Stimulated activated CD8-positive, alpha-beta memory T cell treated with anti-CD3 and anti-CD28 coated beads, Interleukin-15, amount 100 ng/mL, for 1 hour (primary cell): ENCODE data around the gene FUT1.
"Not testable (repeated sequence)": the region's sequence is repeated elsewhere in the genome, so short reads cannot be mapped to it uniquely, and the experiment has no call there.

ENCODE experiments used
- DNase-seq: peaks from one replicate; pipeline ENCODE4 v3.0.0-alpha.2; 2020; ENCODE audit warnings: low read depth

FUT1 gene

DNA sequence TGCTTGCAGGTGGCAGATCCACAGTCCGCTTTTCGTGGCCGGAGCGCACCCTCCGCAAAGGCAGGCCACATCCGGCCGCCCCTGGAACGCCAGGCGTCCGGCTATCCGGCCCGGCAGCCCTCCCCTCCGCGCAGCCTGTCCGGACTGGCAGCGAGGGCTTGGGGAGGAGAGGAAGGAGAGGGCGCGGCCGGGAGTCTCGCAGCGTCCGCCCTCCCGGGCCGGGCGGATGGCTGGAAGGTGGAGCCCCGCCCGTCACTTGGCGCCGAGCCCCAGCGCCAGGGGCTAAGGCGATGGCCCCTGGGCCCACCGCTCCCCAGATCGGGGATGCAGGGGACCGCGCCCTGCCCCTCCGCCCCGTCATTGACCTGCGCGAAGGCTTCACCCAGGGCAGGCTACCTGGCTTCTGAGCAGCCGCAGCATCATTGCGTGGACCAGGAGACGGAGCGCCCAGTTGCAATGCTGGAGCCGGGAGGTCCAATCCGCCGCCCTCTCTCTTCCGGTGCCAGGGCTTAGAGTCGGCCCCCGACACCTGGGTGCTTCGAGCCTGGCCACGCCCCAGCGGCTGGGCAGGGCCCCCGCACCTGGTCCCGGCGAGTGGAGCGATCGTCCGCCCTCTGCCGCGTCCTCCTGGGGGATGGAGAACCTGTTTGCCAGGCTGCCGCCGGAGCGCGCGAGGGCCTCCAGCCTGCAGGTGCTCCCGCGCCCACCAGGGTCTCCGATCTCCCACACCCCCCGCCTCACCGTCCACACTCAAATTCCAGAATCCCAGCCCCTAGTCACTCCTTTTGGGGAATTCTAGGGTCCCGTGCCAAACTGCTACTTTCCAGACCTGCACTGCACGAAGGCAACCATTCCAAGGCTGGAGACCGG, at the start of gene FUT1:
Gene FUT1, minus strand, starts transcription at position 146 of the 870 bp plus-strand sequence. CDS start 1,360 bp downstream, outside the sequence.
- no peak for DNase-seq

DNA sequence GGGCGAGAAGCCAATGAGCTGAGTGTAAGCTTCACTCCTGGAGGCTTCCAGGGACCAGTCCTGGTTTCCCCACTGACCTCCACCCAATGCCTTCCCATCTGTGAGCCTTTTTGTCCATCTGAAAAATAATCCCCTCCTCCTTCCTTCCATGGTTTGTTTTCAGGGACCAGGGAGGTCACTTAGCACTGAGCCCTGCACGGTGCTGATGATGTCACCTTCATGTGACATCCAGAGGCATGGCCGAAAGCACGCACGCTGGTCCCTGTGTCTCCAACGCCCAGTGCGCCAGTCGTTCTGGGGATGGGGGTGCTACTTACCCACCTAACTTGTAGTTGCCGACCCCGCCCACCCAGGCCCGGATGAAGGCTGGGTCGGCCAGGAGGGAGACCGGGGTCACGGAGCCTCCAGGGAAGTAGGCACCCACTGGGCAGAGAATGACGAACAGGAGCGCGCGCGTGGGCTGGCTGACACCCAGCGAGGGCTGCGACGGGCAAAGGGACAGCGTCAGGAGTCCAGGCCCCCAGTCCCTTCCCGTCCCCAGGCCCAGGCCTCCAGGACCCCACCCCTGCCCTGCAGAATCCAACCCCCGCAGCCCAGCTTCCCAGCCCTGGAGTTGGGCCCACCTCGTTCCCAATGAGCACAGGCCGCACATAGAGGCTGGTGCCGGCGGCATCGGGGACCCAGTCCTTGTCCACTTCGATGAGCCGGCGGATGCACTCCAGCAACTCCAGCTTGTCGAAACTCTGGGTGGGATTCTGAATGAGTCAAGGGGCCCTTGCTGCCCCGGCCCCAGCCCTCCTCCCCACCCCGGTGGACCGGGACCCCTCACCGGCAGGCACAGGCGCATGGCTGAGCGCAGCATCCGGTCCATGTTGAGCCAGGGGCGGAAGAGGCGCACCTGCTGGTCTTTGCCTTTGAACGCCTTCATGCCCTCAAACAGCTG, 47.2 kb upstream of the FUT1 start:
- DNase-seq = no peak

DNA sequence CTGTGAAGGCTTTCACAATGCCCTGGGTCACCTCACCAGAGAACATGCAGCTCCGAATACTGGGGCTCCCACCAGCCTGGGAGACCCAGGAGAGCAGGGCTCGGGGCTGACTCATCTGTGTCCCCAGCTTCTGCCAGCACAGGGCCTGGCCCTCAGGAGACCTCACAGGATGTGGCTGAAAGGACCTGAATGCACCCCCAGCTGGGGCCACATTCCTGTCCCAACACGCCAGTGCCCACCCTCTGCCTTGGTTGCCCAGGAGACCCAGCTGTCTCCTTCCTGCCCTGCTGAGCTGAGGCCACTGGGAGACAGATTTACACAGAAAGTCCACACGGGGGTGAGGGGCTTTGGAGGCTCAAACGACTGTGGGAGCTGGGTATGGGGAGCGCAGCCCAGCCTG, 46.5 kb upstream of the FUT1 start:
- DNase-seq = no peak

DNA sequence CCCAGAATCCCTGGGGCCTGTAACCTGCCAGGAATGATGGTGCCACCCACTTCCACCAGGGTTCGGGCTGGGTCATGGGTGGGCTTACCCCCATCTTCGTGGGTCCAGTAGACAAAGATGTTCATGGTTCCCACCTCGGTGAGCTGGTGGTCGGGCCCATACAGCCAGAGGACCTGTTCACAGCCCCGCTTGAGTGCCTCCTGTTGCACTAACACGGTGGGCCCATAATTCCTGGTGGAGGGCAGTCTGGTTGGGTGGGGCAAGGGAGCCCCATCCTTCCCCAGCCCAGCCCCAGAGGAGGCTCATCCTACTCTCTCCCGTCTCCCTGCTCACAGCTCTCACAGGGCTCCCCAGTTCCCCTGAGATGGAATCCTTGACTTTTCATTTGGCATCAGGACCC, 44.7 kb upstream of the FUT1 start:
- no peak for DNase-seq

DNA sequence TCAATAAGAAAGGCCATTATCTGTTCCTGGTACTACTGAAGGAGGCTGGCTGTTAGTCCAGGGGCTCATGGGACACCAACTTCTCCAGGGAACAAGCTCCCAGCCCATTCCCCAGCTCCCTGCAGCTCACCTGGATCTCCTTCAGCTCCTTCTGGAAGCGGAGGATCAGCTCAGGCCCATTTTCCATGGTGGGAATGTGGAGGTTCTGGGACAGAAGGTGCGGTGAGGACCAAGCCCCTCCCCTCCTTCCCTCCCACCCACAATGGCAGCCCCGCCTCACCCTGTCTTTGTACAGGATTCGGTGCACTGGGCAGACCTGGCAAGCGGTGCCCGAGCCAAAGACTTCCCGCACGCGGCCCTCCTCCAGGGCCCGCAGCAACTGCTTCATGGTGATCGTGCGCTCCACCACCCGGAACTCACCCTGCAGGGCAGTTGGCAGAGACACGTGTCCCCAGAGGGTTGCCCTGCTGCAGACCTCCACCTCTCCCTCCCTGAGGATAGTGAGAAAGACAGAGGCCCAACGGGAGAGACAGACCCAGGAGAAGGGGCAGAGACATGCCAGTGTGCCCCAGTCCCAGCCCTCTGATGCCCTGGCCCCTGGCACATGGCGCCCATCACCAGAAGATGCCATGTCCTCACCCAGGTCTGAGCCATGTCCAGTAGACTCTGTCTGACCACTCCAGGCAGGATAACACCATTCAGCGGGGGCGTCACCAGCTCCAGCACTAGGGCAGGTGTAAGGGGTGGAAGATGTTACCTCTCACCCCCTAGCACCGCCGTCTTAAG, 44.0 kb upstream of the FUT1 start:
- DNase-seq = no peak

DNA sequence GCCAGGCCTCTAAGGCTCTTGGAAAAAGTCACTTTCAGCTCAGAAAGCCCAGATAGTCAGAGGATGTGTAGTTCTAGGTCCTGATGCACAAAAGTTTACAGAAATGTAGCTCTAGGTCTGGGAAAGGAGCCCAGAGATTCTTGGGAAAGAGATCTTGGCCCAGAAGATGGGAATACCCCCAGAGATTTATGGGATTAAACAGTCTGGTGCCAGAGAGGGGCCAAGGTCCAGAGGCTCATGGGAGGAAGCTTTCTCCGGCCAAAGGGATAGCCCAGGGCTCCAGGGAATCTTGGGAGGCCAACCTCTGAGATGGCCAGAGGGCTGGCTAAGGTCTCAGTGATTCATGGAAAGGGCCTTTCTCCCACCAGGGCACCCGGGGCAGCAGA, 43.2 kb upstream of the FUT1 start:
- no peak for DNase-seq

DNA sequence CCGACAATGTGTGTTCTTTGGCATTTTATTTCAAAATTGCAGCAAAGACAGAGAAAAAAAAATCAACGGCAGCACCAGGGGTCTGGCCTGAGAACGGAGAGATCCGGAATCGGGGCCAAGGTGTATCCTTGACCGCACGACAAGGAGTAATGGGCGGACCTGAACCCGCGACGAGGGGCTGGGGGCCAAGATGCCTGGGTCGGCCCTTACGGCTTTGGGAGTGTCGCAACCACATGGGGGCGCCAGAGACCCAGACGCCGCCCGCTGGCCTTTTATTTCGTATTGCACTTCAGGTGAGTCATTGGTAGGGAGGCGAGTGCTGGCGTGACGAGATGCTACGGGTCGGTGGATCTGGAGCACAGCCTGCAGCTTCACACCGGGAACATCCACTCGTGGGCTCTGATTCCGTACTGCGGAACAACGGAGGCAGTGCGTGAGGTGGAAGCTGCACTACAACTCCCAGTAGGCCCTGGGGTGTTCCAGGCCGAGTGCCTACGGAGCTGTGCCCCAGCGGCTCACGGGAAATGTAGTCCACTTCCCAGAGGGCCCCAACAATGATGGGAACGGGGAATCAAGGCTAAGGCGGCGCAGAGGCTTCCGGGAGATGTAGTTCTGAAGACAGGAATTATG, 42.7 kb upstream of the FUT1 start:
- DNase-seq = peak; percentile 68

DNA sequence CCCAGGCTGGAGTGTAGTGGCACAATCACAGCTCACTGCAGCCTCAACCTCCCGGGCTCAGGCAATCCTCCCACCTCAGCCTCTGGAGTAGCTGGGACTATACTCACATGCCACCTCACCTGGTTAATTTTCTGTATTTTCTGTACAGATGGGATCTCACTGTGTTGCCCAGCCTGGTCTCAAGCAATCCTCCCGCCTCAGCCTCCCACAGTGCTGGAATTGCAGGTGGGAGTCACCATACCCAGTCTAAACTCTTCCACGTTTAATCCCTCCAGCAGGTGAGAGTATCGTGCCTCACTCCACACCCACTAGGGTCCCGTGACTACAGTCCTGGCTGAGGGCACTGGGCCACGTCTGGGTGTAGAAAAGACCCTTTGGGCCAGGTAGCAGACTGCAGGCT, 41.9 kb upstream of the FUT1 start:
- DNase-seq = no peak

DNA sequence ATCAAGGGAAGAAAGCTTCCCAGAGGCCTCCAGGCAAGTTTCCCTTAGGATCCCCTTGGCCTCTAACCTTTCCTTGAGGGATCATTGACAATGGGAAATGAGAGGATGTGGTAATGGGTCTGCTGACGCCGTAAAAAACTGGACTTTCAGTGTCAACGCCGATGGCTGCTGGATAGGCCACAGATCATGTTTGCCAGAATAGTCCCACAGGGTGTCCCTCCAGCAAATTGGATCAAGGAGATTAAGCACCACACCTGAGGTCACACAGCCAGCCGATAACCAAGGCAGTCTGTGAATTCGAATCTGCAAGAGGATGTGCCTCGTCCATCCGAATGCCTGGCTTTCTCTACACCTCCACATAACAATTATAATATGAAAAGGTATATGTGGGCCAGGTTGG, 40.8 kb upstream of the FUT1 start:
- no peak for DNase-seq

DNA sequence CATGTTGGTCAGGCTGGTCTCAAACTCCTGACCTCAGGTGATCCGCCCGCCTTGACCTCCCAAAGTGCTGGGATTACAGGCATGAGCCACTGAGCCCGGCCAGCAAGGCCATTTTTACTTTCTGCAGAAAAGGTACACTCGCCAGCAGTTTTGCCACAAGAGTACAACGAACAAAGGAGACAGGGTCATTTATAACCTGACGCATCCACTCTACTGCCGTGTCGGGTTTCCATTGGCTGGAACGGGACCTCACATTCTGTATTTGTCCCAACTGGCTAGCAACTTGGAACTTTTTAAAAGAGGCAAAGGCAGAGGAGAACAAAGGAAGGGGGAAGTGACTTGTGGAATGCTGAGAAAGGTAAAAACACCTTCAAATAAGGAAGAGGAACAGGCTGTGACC, 34.9 kb upstream of the FUT1 start:
- not testable (repeated sequence) for DNase-seq

DNA sequence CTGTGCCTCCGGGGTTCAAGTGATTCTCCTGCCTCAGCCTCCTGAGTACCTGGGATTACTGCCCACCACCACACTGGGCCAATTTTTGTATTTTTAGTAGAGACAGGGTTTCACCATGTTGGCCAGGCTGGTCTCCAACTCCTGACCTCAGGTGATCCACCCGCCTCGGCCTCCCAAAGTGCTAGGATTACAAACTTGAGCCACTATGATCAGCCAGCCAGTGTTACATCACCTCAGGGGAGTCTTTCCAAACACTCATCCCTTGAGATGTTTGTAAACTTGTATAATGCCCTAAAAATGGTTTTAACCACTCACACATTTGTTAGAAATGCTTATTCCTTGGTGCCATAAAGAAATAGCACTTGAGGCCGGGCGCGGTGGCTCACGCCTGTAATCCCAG, 34.0 kb upstream of the FUT1 start:
- DNase-seq = not testable (repeated sequence)

DNA sequence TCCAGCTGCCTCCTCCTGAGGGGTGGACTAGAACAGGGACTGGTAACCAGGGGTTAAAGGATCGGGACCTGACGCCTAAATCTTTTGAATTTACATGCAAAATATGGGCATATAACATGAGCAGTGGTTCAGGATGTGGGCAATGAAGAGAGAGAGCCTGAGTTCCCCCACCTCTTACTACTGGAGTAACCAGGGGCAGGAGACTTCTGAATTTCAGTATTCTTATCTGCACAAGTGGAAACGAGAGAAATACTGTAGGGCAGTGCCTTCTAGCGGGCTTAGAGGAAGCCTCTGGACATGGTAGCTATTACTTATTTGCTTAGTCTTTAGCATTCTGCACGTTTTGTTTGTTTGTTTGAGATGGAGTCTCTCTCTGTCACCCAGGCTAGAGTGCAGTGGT, 32.1 kb upstream of the FUT1 start:
- no peak for DNase-seq

DNA sequence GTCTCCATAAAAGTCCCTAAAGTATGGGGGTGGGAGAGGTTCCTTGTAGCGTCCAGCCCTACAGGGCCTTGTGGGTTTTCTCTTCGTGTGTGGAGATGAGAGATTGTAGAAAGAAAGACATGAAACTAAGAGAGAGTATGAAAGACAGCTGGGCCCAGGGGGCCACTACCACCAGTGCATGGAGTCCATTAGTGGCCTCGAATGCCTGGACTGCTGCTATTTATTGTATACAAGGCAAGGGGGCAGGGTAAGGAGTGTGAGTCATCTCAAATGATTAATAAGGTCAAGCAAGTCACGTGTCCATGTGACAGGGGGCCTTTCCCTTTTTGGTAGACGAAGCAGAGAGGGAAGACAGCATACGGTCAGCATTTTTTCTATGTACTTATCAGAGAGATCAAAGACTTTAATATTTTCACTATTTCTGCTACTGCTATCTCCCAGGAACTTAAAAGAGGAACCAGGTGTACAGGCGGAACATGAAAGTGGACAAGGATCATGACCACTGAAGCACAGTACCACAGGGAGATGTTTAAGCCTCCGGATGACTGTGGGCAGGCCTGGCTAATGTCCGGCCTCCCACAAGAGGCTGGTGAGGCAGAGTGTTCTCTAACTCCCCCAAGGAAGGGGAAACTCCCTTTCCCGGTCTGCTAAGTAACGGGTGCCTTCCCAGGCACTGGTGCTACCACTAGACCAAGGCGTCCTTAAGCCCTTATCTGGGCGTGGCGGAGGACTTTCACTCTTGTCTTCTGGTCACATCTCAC, 28.4 kb upstream of the FUT1 start:
- no peak for DNase-seq

DNA sequence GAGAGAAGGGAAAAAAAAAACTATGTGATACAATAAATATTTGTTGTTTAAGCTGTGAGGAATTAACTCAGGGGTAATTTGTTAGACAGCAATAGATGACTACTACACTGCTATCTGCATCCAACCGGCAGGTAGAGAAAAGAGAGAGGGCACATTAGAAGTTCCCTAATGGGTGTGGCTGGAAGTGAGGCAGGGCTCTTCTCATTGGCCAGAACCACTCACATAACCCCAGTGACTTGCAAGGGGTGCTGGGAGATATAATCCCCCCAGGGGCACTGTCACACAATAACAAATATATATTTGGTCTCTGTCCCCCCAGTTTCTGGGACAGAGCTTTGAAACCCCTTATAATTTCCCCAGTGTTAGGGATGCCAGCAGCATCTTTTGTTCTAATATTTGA, 27.2 kb upstream of the FUT1 start:
- no peak for DNase-seq

DNA sequence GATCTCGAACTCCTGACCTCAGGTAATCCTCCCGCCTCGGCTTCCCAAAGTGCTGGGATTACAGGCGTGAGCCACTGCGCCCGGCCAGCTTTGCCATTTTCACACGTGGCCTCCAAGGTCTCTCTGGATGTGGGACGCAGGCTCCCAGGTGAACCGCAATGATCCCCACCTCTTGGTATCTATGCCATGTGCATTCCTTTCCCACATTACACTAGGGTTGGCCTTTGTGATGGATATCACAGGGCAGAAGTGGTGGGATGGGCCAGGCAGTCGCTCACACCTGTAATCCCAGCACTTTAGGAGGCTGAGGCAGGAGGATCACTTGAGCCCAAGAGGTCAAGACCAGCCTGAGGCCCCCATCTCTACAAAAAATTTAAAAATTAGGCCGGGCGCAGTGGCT, 25.3 kb upstream of the FUT1 start:
- no peak for DNase-seq

DNA sequence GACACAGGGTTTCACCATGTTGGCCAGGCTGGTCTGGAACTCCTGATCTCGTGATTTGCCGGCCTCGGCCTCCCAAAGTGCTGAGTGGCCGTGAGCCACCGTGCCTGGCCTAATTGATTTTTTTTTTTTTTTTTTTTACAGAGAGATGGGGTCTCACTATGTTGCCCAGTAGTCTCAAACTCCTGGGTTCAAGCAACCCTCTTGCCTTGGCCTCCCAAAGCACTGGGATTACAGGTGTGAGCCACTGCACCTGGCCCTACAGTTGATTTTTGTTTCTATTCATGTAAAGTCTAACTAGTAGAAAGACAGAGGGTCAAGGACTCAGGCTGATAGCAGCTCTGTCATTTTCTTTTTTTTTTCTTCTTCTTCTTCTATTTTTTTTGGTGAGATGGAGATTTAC, 24.7 kb upstream of the FUT1 start:
- no peak for DNase-seq

DNA sequence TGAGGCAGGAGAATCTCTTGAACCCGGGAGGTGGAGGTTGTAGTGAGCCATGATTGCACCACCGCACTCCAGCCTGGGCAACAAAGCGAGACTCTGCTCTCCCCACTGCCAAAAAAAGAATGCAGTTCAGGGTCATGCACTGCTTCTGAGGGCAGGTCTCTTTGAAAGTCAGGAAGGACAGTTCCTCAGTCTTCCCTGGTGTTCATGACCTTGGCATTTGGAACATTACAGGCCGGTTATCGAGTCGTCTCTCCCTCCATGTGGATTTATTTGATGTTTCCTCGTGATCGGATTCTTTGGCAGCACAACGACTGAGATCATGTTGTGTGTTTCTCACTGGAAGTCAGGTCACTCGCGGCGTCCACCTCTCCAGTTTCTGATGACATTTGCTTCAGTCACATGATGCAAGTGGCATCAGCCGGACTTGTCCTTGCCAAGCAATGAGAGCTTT, 20.1 kb upstream of the FUT1 start:
- no peak for DNase-seq

DNA sequence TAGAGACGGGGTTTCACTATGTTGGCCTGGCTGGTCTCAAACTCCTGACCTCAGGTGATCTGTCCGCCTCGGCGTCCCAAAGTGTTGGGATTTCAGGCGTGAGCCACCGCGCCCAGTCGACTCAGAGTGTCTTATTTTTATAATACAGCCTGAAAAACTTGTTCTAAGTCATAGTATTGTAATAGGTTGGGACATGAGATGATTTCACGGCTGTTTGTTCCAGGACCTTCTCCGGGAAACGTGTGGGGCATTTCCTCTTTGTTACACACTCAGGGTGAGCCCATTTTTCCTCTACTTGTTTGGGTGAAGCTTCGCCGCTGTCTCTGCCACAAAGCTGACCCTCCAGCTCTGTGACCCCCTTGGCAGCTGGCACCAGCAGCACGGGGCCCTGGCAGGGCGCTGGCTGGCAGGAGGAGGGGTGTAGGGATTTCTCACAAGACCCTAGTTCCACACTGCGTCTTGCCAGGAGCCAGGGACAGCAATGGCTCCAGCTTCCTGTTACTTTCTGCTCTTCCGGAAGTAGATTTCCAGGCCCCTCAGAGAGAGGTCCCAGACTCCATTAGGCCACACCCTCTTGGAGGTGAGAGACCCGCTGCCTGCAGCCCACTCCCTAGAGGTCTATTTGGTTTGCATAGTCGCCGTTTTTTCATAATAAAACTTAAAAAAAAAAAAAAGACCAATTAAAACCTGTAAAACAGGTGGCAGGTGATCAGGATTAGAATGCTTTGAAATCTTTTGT, 18.5 kb upstream of the FUT1 start:
- DNase-seq = no peak

DNA sequence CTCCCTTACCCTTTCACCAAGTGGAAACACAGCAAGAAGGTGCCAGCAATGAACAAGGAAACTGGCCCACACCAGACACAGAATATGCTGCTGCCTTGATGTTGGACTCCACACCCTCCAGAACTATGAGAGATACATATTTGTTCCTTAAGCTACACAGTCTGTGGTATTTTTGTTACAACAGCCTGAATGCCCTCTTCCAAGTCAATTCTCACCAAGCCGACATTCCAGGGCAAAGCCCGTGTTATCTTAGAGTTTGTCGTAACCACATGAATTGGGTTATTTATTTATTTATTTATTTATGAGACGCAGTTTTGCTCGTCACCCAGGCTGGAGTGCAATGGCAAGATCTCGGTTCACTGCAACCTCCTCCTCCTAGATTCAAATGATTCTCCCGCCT, 17.8 kb upstream of the FUT1 start:
- no peak for DNase-seq

DNA sequence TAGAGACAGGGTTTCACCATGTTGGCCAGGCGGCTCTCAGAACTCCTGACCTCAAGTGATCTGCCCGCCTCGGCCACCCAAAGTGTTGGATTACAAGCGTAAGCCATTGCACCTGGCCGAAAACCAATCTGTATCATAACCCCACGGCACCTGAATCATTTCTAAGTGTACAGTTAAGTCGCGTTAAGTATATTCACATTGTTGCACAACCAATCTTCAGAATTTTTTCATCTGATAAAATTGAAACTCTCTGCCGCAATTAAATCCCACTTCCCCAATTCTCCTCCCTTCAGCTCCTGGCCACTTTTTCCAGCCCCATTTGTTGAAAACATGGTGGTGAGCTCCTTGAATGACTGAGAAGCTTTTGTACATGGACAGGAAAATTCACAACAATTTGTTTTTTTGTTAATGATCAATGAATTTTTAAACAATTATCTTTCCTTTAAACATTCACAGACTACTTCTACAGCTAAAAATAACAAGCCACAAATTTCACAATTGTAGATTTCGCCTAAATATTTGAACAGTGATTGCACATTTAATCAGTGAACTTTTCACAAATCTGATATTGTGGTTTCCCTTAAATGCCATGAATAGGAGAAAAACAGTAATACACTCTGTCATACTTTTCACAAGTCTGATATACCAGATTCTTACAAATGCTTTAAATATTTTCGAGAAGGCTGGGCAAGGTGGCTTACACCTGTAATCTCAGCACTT, 16.7 kb upstream of the FUT1 start:
- DNase-seq = no peak
